ENCODE data around the gene MEGF8. TPM values are rescaled to one million over a fixed set of nuclear protein-coding genes. Genes with fewer than 3 reads are reported as not detected.
A peak's percentile ranks its signal among the peaks of the same experiment; 100 is the strongest.

Gene MEGF8
- total RNA-seq, 1 donor from 2014 or later: 49.5 TPM

- Mint-ChIP-seq H3K27ac (ENCODE audit: unreplicated experiment) (no peak overlapping the region), H3K4me1 (ENCODE audit: low read depth) (peaks cover 50% of the 10 kb centered on the region), H3K9me3 (ENCODE audit: low read depth) (no peaks in the 10 kb centered on the region)
These were observed 44.1 kb upstream of the MEGF8 start for GRCh38 chr19:42281146-42281826.

DNA sequence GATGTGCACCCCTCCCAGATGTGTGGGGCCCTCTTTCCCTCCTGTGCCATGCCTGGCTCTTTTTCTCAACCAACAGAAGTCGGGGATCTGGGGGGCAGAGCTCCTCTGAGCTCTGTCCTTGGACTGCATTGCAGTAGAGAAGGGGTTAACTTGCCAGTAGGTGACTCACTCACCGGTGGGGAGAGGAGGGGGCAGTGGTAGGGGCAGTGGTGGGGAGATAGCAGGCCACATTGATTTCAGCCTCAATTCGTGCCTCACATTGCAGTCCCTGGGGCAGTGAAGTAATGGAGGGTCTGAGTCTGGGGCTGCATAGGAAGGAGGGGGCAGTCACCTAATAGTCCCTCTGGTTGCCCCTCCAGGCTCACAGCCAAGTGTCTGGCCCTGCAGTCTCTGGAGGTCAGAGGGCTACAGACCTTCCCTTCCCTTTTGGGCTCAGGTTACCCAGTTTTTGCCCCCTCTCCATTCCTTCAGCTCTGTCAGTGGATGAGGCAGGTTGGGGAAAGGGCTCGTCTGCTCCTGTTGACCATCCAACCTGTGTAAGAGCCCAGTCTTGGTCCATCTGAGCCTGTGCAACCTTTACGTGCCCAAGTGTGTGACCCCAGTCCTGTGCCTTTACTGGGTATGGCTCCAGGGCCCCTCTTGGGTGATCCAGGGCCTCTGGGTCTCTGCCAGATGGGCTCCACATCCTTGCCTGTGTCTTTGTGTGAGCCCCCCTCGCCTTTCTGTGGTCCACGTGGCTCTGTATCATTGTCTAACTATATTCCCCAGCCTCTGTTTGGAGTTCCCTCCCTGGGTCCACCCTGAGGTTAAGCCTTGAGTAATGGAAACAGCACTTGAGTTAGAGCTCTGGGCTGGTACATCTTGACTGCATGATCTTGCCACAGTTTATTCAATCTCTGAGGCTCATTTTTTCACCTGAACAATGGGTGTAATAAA is 43.3 kb upstream of the MEGF8 start:
- no peak for TF ChIP-seq CTCF (IDR thresholded peaks at IDR 0.05)
- Mint-ChIP-seq H3K9me3 (ENCODE audit: low read depth) (no peaks in the 10 kb centered on the region), H3K27ac (ENCODE audit: unreplicated experiment) (no peak overlapping the region), H3K27me3 (ENCODE audit: low read depth) (no peaks in the 10 kb centered on the region), H3K36me3 (ENCODE audit: low read depth) (peaks cover 2% of the 10 kb centered on the region), H3K4me1 (ENCODE audit: low read depth) (peaks cover 46% of the 10 kb centered on the region), H3K4me3 (ENCODE audit: unreplicated experiment) (peak overlapping the region; percentile 75)
- no peak for DNase-seq (ENCODE audit: low spot score)

More at GRCh38 chr19:42281146-42281826, 44.1 kb upstream of the MEGF8 start:
- H3K36me3 Mint-ChIP-seq (ENCODE audit: low read depth): peaks cover 2% of the 10 kb centered on the region
- no peak for DNase-seq (ENCODE audit: low spot score)
- H3K4me3 Mint-ChIP-seq (ENCODE audit: unreplicated experiment): peak overlapping the region; percentile 75
- H3K27me3 Mint-ChIP-seq (ENCODE audit: low read depth): no peaks in the 10 kb centered on the region
- peak; percentile 30 for TF ChIP-seq CTCF (IDR thresholded peaks at IDR 0.05)

- no peak for DNase-seq (ENCODE audit: low spot score)
These were observed 42.6 kb upstream of the MEGF8 start for GRCh38 chr19:42282819-42283187.

GRCh38 chr19:42283188-42284065 is 42.0 kb upstream of the MEGF8 start:
- DNase-seq (ENCODE audit: low spot score): peak; percentile 96
- H3K27ac Mint-ChIP-seq (ENCODE audit: unreplicated experiment): no peak overlapping the region
- peaks cover 6% of the 10 kb centered on the region for H3K36me3 Mint-ChIP-seq (ENCODE audit: low read depth)
- no peaks in the 10 kb centered on the region for H3K9me3 Mint-ChIP-seq (ENCODE audit: low read depth)
- no peak overlapping the region for H3K4me3 Mint-ChIP-seq (ENCODE audit: unreplicated experiment)
- no peak for TF ChIP-seq CTCF (IDR thresholded peaks at IDR 0.05)
- no peaks in the 10 kb centered on the region for H3K27me3 Mint-ChIP-seq (ENCODE audit: low read depth)
- peaks cover 32% of the 10 kb centered on the region for H3K4me1 Mint-ChIP-seq (ENCODE audit: low read depth)

More at GRCh38 chr19:42282819-42283187, 42.6 kb upstream of the MEGF8 start:
- peaks cover 4% of the 10 kb centered on the region for H3K36me3 Mint-ChIP-seq (ENCODE audit: low read depth)
- H3K27me3 Mint-ChIP-seq (ENCODE audit: low read depth): no peaks in the 10 kb centered on the region
- no peak for TF ChIP-seq CTCF (IDR thresholded peaks at IDR 0.05)
- H3K9me3 Mint-ChIP-seq (ENCODE audit: low read depth): no peaks in the 10 kb centered on the region
- H3K4me3 Mint-ChIP-seq (ENCODE audit: unreplicated experiment): no peak overlapping the region
- no peak overlapping the region for H3K27ac Mint-ChIP-seq (ENCODE audit: unreplicated experiment)
- peaks cover 39% of the 10 kb centered on the region for H3K4me1 Mint-ChIP-seq (ENCODE audit: low read depth)

Data from chondrocyte (in vitro differentiated cells).